Dermis microvascular lymphatic vessel endothelial cell (primary cell): ENCODE data around the gene QSER1. TPM values are rescaled to one million over a fixed set of nuclear protein-coding genes. Genes with fewer than 3 reads are reported as not detected.
"Not testable (repeated sequence)": the region's sequence is repeated elsewhere in the genome, so short reads cannot be mapped to it uniquely, and the experiment has no call there.

ENCODE experiments used
- DNase-seq, 2 donors: peaks; one replicate each; pipeline versions ENCODE4 v3.0.0 to v3.0.0-alpha.2; 2010; ENCODE audit warnings: low read depth in 2 of 2
- total RNA-seq: library from RNA; depleted of rRNA; stranded (reverse); fragments of >200 nt; gene quantifications from 2 replicates; pipeline ENCODE4 v1.2.1, GENCODE V29; 2014

The QSER1 gene
- 11.8 and 12.8 TPM in 2 replicates for total RNA-seq

- DNase-seq: peak in 1 of 2 donors; percentile 78
Observed at GRCh38 chr11:32892355-32893092, at the start of gene QSER1. QSER1 (plus strand) TSS chr11:32892811; CDS start chr11:32893126, 315 bp downstream.

GRCh38 chr11:32843544-32843943 is 49.1 kb upstream of the QSER1 start:
- DNase-seq: no peak

- no peak for DNase-seq
Observed at GRCh38 chr11:32847511-32847910, 45.1 kb upstream of the QSER1 start.

- no peak for DNase-seq
Observed at GRCh38 chr11:32849761-32850160, 42.9 kb upstream of the QSER1 start.

- no peak for DNase-seq
Observed at GRCh38 chr11:32851251-32851650, 41.4 kb upstream of the QSER1 start.

- DNase-seq: no peak
Observed at GRCh38 chr11:32852207-32852606, 40.4 kb upstream of the QSER1 start.

- DNase-seq: no peak
Observed at GRCh38 chr11:32855601-32856000, 37.0 kb upstream of the QSER1 start.

- no peak for DNase-seq
Observed at GRCh38 chr11:32858731-32859130, 33.9 kb upstream of the QSER1 start.

GRCh38 chr11:32861850-32862577 is 30.6 kb upstream of the QSER1 start:
- no peak for DNase-seq

- no peak for DNase-seq
Observed at GRCh38 chr11:32864555-32864954, 28.1 kb upstream of the QSER1 start.

- DNase-seq: not testable (repeated sequence)
Observed at GRCh38 chr11:32868752-32869151, 23.9 kb upstream of the QSER1 start.

GRCh38 chr11:32870676-32871075 is 21.9 kb upstream of the QSER1 start:
- DNase-seq: peak in 1 of 2 donors; percentile 17

GRCh38 chr11:32874132-32874531 is 18.5 kb upstream of the QSER1 start:
- DNase-seq: no peak

- DNase-seq: no peak
Observed at GRCh38 chr11:32881286-32881685, 11.3 kb upstream of the QSER1 start.

- DNase-seq: no peak
Observed at GRCh38 chr11:32883421-32883820, 9.2 kb upstream of the QSER1 start.

GRCh38 chr11:32884023-32884422 is 8.6 kb upstream of the QSER1 start:
- no peak for DNase-seq

GRCh38 chr11:32884770-32885384 is 7.7 kb upstream of the QSER1 start:
- peak in 1 of 2 donors; percentile 39 for DNase-seq

GRCh38 chr11:32885556-32885955 is 7.1 kb upstream of the QSER1 start:
- no peak for DNase-seq

- no peak for DNase-seq
Observed at GRCh38 chr11:32886180-32886579, 6.4 kb upstream of the QSER1 start.

GRCh38 chr11:32887707-32888383 is 4.8 kb upstream of the QSER1 start:
- not testable (repeated sequence) for DNase-seq

- not testable (repeated sequence) for DNase-seq
Observed at GRCh38 chr11:32888384-32888710, 4.3 kb upstream of the QSER1 start.

GRCh38 chr11:32888805-32889204 is 3.8 kb upstream of the QSER1 start:
- DNase-seq: no peak
